GM18526 (cell line): ENCODE data around the gene RNF43.

ENCODE experiments used
- POLR2A ChIP-seq: IDR thresholded peaks from 3 replicates; pipeline ENCODE4 v1.6.1; 2011; ENCODE audit not compliant: insufficient read length; ENCODE audit errors: extremely low read depth

Gene RNF43

GRCh38 chr17:58377661-58378060 is 39.7 kb downstream of the RNF43 start:
- no peak for TF ChIP-seq POLR2A

GRCh38 chr17:58377093-58377601 is 40.2 kb downstream of the RNF43 start:
- TF ChIP-seq POLR2A = no peak

DNA sequence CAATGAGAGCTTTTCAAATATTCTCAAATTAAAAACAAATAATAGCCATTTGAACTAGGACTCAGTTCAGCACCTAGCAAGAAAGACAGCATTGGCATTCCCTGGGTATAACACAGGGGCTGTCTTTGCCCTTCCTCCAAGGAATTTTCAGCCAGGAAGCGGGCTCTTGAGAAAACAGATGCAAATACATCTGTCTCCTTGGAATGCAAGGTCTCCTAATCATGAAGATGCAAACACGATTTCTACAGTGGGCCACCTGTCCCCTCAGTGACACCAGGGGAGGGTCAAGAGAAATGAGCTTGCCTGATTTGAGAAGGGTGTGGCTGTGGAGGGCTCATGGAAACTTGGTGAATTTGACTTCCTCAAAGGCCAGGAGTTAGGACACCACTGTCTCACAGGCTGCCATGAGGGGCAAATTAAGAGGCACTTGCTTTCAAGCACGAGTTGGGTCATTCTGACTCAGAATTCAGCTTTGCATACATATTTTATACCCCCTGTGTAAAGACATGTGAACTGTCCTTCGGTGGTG is 40.8 kb downstream of the RNF43 start:
- TF ChIP-seq POLR2A = no peak

DNA sequence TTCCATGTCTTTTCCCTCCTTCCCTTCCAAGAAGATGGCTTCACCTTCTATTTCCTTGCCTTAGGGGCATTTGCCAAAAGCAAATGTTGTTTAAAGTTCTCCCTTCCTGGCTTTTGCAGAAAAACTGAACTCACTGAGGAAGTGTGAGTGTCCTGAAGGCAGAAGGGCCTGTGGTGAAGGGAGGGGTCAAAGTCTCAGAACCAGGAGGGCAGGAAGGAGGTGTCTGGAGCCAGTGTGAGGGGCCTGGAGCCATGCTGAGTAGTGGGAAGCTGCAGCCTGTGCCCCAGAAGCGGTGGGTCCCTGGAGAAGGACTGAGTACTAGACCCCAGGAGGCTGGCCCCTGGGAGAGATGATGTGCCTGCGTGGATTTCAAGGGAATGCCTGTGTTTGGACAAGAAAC is 41.5 kb downstream of the RNF43 start:
- no peak for TF ChIP-seq POLR2A

GRCh38 chr17:58375256-58375655 is 42.1 kb downstream of the RNF43 start:
- TF ChIP-seq POLR2A = no peak

DNA sequence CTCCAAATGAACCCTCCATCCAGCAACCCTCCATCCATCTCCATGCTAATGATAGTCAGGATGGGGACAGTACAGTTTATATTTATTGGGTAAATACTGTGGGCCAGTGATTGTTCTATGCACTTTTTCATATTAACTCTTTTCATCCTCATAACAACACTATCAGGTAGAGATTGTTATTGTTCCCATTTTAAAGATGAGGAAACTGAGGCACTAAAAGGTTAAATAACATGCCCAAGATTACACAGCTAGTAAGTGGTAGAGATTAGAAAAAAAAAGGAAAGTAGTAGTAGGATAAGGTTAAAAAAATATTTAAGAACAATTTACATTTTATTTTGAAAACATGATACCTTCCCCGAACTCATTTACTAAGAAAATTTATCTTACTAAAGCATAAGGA is 43.4 kb downstream of the RNF43 start:
- TF ChIP-seq POLR2A = no peak

DNA sequence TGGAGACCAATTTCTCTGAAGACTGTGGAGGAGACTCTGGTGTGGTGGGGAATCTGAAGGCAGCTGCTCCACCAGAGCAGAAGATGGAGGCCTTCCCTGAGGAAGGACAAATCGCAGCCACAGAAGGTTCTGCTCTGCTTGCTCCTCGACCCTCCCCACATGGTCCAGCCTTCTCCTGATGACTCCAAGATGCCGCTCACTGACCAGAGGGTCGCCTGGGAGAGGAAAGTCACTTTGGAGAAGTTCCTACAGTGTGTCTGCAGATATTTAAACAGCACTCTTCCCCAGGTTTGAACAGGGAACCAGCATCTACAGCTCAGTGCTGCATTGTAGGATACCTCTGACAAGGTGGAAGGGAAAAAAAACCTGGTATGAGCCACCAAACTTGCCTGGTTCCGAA is 44.3 kb downstream of the RNF43 start:
- no peak for TF ChIP-seq POLR2A

- TF ChIP-seq POLR2A = no peak
Measured at GRCh38 chr17:58371300-58371950, 45.9 kb downstream of the RNF43 start.

GRCh38 chr17:58370716-58371115 is 46.6 kb downstream of the RNF43 start:
- TF ChIP-seq POLR2A = no peak

DNA sequence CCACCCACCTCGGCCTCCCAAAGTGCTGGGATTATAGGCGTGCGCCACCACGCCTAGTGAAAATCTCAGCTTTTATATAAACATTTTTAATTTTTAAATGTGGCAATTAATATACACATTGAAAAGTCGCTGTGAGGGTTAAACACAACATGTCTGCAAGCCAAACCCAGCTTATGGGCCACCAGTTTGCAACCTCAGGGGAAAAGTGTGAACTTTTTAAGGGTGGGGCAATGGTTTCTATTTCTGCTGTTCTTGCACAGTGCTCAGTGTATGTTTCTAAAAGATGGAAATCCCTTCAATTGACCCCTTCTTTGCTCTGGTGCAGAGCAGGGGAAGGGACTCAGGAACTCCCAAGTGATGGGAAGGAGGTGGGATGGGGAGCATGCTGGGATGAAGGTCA is 47.0 kb downstream of the RNF43 start:
- no peak for TF ChIP-seq POLR2A

- no peak for TF ChIP-seq POLR2A
Measured at GRCh38 chr17:58369214-58370031, 47.9 kb downstream of the RNF43 start.

DNA sequence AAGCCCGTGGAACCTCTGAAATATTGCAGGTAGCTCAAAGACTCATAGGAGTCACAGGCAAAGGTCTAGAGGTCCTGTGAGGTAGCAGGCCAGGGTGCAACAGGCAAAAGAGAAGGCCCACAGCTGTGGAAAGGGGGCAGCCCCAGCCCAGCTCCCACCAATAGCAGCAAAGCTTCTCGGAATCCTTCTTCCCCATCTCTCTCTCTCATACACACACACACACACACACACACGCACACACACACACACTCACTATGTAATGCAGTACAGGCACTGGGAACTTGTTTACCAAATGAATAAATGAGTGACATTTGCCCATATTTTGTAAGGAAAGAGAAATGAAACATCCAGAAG is 48.5 kb downstream of the RNF43 start:
- no peak for TF ChIP-seq POLR2A
